ENCODE measurements around the gene ATF4. TPM values are rescaled to one million over a fixed set of nuclear protein-coding genes. Genes with fewer than 3 reads are reported as not detected.
A peak's percentile ranks its signal among the peaks of the same experiment; 100 is the strongest.

Gene ATF4
- total and polyA plus RNA-seq, 2 of the 13 experiments (the other 11 are each of a cell fraction or from before 2014, with no cell fraction given), result 486 to 1,297 TPM

DNA sequence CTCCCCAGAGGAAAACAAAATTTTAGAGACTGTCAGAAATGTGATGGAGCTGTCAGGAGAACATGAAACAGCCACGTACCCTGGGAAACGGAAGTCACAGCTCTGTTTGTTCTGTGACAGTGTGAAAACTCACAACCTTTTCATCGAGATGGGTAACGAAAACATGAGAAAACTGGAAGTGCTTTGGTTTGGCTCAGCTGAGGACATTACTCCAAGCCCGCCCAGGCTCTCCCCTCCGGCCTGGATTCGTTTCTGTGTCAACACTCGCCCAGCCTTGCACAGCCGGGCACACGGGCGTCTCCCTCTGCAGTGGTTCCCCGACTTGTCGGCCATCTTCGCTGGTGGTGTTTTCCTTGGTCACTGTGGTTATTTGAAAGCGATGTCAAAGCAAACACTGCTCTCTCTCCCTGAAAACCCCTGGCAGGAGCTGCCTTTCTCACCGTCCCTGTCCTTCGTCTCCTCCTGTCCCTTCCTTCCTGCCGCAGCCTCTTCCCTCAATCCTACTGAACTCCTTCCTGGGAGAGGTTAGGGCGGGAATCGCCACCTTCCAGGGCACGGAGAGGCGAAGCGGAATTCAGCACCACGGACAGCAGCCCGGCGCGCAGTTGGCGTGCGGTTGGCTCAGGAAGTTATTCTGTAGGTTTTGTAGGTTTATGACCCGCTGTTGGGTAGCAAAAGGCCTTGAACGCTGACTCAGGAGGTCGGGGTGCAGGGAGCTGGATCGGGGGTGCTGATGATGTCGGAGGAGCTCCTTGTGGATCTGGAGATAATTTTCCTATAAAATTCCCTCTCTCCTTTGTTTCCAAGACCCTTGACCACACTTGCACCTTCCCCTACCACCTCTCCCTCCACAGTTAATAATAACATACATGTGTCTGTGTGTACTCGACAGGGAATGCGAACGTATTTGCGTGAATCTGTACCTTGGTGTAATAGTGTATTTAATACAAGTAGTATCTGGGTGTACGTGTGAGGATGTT lies 25.3 kb downstream of the ATF4 start (continued):
- peak in 1 of 2 experiments; percentile 57; a peak in 1 of 4 replicates for TF ChIP-seq ATF4 (CRISPR knock-in tag; IDR thresholded peaks at IDR 0.05)
- TF ChIP-seq FOXC1 (CRISPR knock-in tag; IDR thresholded peaks at IDR 0.05; ENCODE audit: borderline replicate concordance), result peak; percentile 76; the same call in 1 of the 2 replicates
- TF ChIP-seq, protein P1, sequence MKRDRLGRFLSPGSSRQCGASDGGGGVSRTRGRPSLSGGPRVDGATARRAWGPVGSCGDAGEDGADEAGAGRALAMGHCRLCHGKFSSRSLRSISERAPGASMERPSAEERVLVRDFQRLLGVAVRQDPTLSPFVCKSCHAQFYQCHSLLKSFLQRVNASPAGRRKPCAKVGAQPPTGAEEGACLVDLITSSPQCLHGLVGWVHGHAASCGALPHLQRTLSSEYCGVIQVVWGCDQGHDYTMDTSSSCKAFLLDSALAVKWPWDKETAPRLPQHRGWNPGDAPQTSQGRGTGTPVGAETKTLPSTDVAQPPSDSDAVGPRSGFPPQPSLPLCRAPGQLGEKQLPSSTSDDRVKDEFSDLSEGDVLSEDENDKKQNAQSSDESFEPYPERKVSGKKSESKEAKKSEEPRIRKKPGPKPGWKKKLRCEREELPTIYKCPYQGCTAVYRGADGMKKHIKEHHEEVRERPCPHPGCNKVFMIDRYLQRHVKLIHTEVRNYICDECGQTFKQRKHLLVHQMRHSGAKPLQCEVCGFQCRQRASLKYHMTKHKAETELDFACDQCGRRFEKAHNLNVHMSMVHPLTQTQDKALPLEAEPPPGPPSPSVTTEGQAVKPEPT (CRISPR knock-in tag; IDR thresholded peaks at IDR 0.05; ENCODE audit: low read depth), result no peak
- TF ChIP-seq, protein P2, sequence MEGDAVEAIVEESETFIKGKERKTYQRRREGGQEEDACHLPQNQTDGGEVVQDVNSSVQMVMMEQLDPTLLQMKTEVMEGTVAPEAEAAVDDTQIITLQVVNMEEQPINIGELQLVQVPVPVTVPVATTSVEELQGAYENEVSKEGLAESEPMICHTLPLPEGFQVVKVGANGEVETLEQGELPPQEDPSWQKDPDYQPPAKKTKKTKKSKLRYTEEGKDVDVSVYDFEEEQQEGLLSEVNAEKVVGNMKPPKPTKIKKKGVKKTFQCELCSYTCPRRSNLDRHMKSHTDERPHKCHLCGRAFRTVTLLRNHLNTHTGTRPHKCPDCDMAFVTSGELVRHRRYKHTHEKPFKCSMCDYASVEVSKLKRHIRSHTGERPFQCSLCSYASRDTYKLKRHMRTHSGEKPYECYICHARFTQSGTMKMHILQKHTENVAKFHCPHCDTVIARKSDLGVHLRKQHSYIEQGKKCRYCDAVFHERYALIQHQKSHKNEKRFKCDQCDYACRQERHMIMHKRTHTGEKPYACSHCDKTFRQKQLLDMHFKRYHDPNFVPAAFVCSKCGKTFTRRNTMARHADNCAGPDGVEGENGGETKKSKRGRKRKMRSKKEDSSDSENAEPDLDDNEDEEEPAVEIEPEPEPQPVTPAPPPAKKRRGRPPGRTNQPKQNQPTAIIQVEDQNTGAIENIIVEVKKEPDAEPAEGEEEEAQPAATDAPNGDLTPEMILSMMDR (CRISPR knock-in tag; IDR thresholded peaks at IDR 0.05), result no peak
- no peak for TF ChIP-seq KAT7 (CRISPR knock-in tag; IDR thresholded peaks at IDR 0.05; ENCODE audit: borderline replicate concordance)
- TF ChIP-seq LBX2 (CRISPR knock-in tag; IDR thresholded peaks at IDR 0.05; ENCODE audit: borderline replicate concordance), result no peak; the same call in 1 of the 2 replicates
- TF ChIP-seq ZHX2 (IDR thresholded peaks at IDR 0.05; ENCODE audit: low read depth), result no peak
- peak; percentile 88 for TF ChIP-seq ZHX2 (CRISPR knock-in tag; IDR thresholded peaks at IDR 0.05; ENCODE audit: borderline replicate concordance)
- no peak for TF ChIP-seq ZFP90 (CRISPR knock-in tag; IDR thresholded peaks at IDR 0.05; ENCODE audit: borderline replicate concordance)
- TF ChIP-seq ZNF564 (CRISPR knock-in tag; IDR thresholded peaks at IDR 0.05), result peak; percentile 81; the same call in 1 of the 2 replicates
- no peak for TF ChIP-seq ZNF350 (CRISPR knock-in tag; IDR thresholded peaks at IDR 0.05; ENCODE audit: borderline replicate concordance, low read depth)
- peak; percentile 90 for TF ChIP-seq ZNF891 (CRISPR knock-in tag; IDR thresholded peaks at IDR 0.05)
- peak; percentile 81; the same call in 1 of the 2 replicates for TF ChIP-seq ZNF589 (CRISPR knock-in tag; conservative IDR thresholded peaks at IDR 0.05)
- TF ChIP-seq REL (CRISPR knock-in tag; conservative IDR thresholded peaks at IDR 0.05), result no peak
- peak; percentile 37; the same call in 1 of the 2 replicates for TF ChIP-seq ETV5 (CRISPR knock-in tag; IDR thresholded peaks at IDR 0.05; ENCODE audit: borderline replicate concordance)
- TF ChIP-seq ZFAT (CRISPR knock-in tag; conservative IDR thresholded peaks at IDR 0.05), result 0 out of 2 replicates have a peak, but pooled peaks have one; percentile 38

Measured in HepG2 (cell line).